ENCODE data around the gene CBLN1. TPM values are rescaled to one million over a fixed set of nuclear protein-coding genes. Genes with fewer than 3 reads are reported as not detected.
"Not testable (repeated sequence)": the region's sequence is repeated elsewhere in the genome, so short reads cannot be mapped to it uniquely, and the experiment has no call there.

The CBLN1 gene
- total and polyA plus RNA-seq, 7 donors: 0.05 to 1.3 (median 0.54) TPM

GRCh38 chr16:49248227-49248626 is 33.4 kb downstream of the CBLN1 start:
- TF ChIP-seq CTCF (IDR thresholded peaks at IDR 0.05): no peak
- Histone ChIP-seq H3K27ac (no peak overlapping the region), H3K36me3 (ENCODE audit: insufficient read depth in 1 of 2, low read depth in 1 of 2) (no peaks in the 10 kb centered on the region), H3K4me1 (no peaks in the 10 kb centered on the region), H3K27me3 (ENCODE audit: insufficient read depth in 3 of 3, low read length in 2 of 3) (peaks cover 0 to 9% (median 3%) of the 10 kb centered on the region in 3 donors), H3K4me3 (no peak overlapping the region), H3K9me3 (no peaks in the 10 kb centered on the region)
- intact Hi-C loops (cut with DNase I): no loop called here
- WGBS, 3 donors: 35 to 40% (median 37%) methylated on average over 1 of the region's 1 CpG
- DNase-seq: no peak
- no peak for ATAC-seq

GRCh38 chr16:49236216-49236615 is 45.4 kb downstream of the CBLN1 start:
- no peaks in the 10 kb centered on the region for H3K36me3 ChIP-seq (ENCODE audit: insufficient read depth in 1 of 2, low read depth in 1 of 2)
- no peak overlapping the region for H3K27ac ChIP-seq
- no peak for ATAC-seq
- H3K9me3 ChIP-seq: no peaks in the 10 kb centered on the region
- DNase-seq: no peak
- 60 to 65% (median 61%) methylated on average over 4 of the region's 4 CpGs for WGBS, 3 donors
- no peaks in the 10 kb centered on the region for H3K4me1 ChIP-seq
- TF ChIP-seq CTCF (IDR thresholded peaks at IDR 0.05): no peak
- H3K27me3 ChIP-seq (ENCODE audit: insufficient read depth in 3 of 3, low read length in 2 of 3): no peaks in the 10 kb centered on the region
- intact Hi-C loops (cut with DNase I): no loop called here
- H3K4me3 ChIP-seq: no peak overlapping the region

GRCh38 chr16:49228335-49228734 is 53.3 kb downstream of the CBLN1 start:
- intact Hi-C loops (cut with DNase I); H3K27ac ChIP-seq; H3K9me3 ChIP-seq; ATAC-seq; H3K36me3 ChIP-seq (ENCODE audit: insufficient read depth in 1 of 2, low read depth in 1 of 2); DNase-seq; H3K4me3 ChIP-seq; H3K27me3 ChIP-seq (ENCODE audit: insufficient read depth in 3 of 3, low read length in 2 of 3); H3K4me1 ChIP-seq: not testable (repeated sequence)
- 69 to 77% (median 71%) methylated on average over 3 of the region's 3 CpGs for WGBS, 3 donors

Other genes with a start within 250 kb of the CBLN1 start
- not detected for gene C16orf78, start 92.0 kb upstream of the CBLN1 start, total RNA-seq
- gene C16orf78, start 92.0 kb upstream of the CBLN1 start, polyA plus RNA-seq: not detected

Data from psoas muscle (tissue), 8 donors.